ENCODE results near the gene CCDC148. TPM values are rescaled to one million over a fixed set of nuclear protein-coding genes. Genes with fewer than 3 reads are reported as not detected.
"Not testable (repeated sequence)": the region's sequence is repeated elsewhere in the genome, so short reads cannot be mapped to it uniquely, and the experiment has no call there.

CCDC148 gene
- total RNA-seq, 1 donor from 2014 or later, result not detected

DNA sequence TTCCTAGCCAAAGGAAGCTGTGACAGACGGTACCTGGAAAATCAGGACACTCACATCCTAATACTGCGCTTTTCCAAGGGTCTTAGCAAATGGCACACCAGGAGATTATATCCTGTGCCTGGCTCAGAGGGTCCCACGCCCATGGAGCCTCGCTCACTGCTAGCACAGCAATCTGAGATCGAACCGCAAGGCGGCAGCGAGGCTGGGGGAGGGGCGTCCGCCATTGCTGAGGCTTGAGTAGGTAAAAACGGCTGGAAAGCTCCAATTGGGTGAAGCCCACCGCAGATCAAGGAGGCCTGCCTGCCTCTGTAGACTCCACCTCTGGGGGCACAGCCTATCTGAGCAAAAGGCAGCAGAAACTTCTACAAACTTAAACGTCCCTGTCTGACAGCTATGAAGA, 22.8 kb downstream of the CCDC148 start:
- H3K9me3 Mint-ChIP-seq; intact Hi-C loops (cut with micrococcal nuclease); H3K36me3 Mint-ChIP-seq (ENCODE audit: low read depth); DNase-seq; H3K27ac Mint-ChIP-seq; H3K4me1 Mint-ChIP-seq; H3K4me3 Mint-ChIP-seq; H3K27me3 Mint-ChIP-seq: not testable (repeated sequence)

DNA sequence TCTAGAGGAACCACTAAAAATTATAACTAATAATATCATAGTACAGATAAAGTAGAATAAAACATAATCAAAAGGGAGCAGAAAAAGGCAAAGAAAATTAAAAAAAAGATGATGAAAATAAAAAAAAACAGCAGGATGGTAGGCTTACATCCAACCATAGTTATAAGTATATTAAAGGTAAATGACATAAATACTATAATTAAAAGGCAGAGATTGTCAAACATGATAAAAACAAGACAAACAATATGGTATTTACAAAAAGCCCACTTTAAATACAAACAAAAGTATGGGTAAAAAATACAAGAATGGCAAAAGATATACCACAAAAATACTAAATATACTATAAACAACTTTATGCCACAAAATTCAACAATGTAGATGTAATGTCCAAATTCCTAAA, 24.4 kb downstream of the CCDC148 start:
- intact Hi-C loops (cut with micrococcal nuclease), result no loop called here
- no peak for DNase-seq
- Mint-ChIP-seq H3K27me3 (no peaks in the 10 kb centered on the region), H3K27ac (no peak overlapping the region), H3K36me3 (ENCODE audit: low read depth) (no peaks in the 10 kb centered on the region), H3K4me3 (no peak overlapping the region), H3K9me3 (peaks cover 4% of the 10 kb centered on the region), H3K4me1 (no peaks in the 10 kb centered on the region)

GRCh38 chr2:158414538-158414937, 42.0 kb downstream of the CCDC148 start:
- intact Hi-C loops (cut with micrococcal nuclease), result no loop called here
- no peak overlapping the region for H3K27ac Mint-ChIP-seq
- H3K36me3 Mint-ChIP-seq (ENCODE audit: low read depth), result no peaks in the 10 kb centered on the region
- no peak for DNase-seq
- peaks cover 14% of the 10 kb centered on the region for H3K9me3 Mint-ChIP-seq
- H3K4me1 Mint-ChIP-seq, result no peaks in the 10 kb centered on the region
- H3K4me3 Mint-ChIP-seq, result no peak overlapping the region
- peaks cover 5% of the 10 kb centered on the region for H3K27me3 Mint-ChIP-seq

- Mint-ChIP-seq H3K9me3 (peaks cover 14% of the 10 kb centered on the region), H3K4me1 (no peaks in the 10 kb centered on the region), H3K27ac (no peak overlapping the region), H3K36me3 (ENCODE audit: low read depth) (no peaks in the 10 kb centered on the region), H3K4me3 (no peak overlapping the region), H3K27me3 (peaks cover 5% of the 10 kb centered on the region)
- no peak for DNase-seq
- intact Hi-C loops (cut with micrococcal nuclease), result no loop called here
These were observed 43.0 kb downstream of the CCDC148 start for GRCh38 chr2:158413581-158413980.

GRCh38 chr2:158412206-158412605, 44.3 kb downstream of the CCDC148 start:
- intact Hi-C loops (cut with micrococcal nuclease), result no loop called here
- no peaks in the 10 kb centered on the region for H3K36me3 Mint-ChIP-seq (ENCODE audit: low read depth)
- H3K4me1 Mint-ChIP-seq, result no peaks in the 10 kb centered on the region
- no peaks in the 10 kb centered on the region for H3K27me3 Mint-ChIP-seq
- DNase-seq, result no peak
- peaks cover 14% of the 10 kb centered on the region for H3K9me3 Mint-ChIP-seq
- H3K27ac Mint-ChIP-seq, result no peak overlapping the region
- H3K4me3 Mint-ChIP-seq, result no peak overlapping the region

GRCh38 chr2:158411748-158412147, 44.8 kb downstream of the CCDC148 start:
- Mint-ChIP-seq H3K4me3 (no peak overlapping the region), H3K36me3 (ENCODE audit: low read depth) (no peaks in the 10 kb centered on the region), H3K27me3 (no peaks in the 10 kb centered on the region), H3K27ac (no peak overlapping the region), H3K4me1 (no peaks in the 10 kb centered on the region), H3K9me3 (peaks cover 14% of the 10 kb centered on the region)
- intact Hi-C loops (cut with micrococcal nuclease), result no loop called here
- DNase-seq, result no peak

GRCh38 chr2:158410132-158410531, 46.4 kb downstream of the CCDC148 start:
- Mint-ChIP-seq H3K4me1 (no peaks in the 10 kb centered on the region), H3K27me3 (peaks cover 1% of the 10 kb centered on the region), H3K27ac (no peak overlapping the region), H3K4me3 (no peak overlapping the region), H3K36me3 (ENCODE audit: low read depth) (no peaks in the 10 kb centered on the region), H3K9me3 (peaks cover 9% of the 10 kb centered on the region)
- intact Hi-C loops (cut with micrococcal nuclease), result no loop called here
- no peak for DNase-seq

GRCh38 chr2:158407031-158407430, 49.5 kb downstream of the CCDC148 start:
- Mint-ChIP-seq H3K36me3 (ENCODE audit: low read depth) (no peaks in the 10 kb centered on the region), H3K27me3 (peaks cover 4% of the 10 kb centered on the region), H3K4me1 (no peaks in the 10 kb centered on the region), H3K9me3 (peaks cover 9% of the 10 kb centered on the region), H3K27ac (no peak overlapping the region), H3K4me3 (no peak overlapping the region)
- no peak for DNase-seq
- intact Hi-C loops (cut with micrococcal nuclease), result no loop called here

- no peaks in the 10 kb centered on the region for H3K36me3 Mint-ChIP-seq (ENCODE audit: low read depth)
- no peak for DNase-seq
- no peaks in the 10 kb centered on the region for H3K9me3 Mint-ChIP-seq
- peaks cover 4% of the 10 kb centered on the region for H3K27me3 Mint-ChIP-seq
- H3K27ac Mint-ChIP-seq, result no peak overlapping the region
- no peaks in the 10 kb centered on the region for H3K4me1 Mint-ChIP-seq
- no peak overlapping the region for H3K4me3 Mint-ChIP-seq
- intact Hi-C loops (cut with micrococcal nuclease), result no loop called here
These were observed 51.2 kb downstream of the CCDC148 start for GRCh38 chr2:158405341-158405740.

GRCh38 chr2:158403237-158403636, 53.3 kb downstream of the CCDC148 start:
- peaks cover 7% of the 10 kb centered on the region for H3K9me3 Mint-ChIP-seq
- no peaks in the 10 kb centered on the region for H3K4me1 Mint-ChIP-seq
- no peaks in the 10 kb centered on the region for H3K36me3 Mint-ChIP-seq (ENCODE audit: low read depth)
- no peak overlapping the region for H3K4me3 Mint-ChIP-seq
- no peak overlapping the region for H3K27ac Mint-ChIP-seq
- DNase-seq, result no peak
- intact Hi-C loops (cut with micrococcal nuclease), result no loop called here
- H3K27me3 Mint-ChIP-seq, result peaks cover 8% of the 10 kb centered on the region

DNA sequence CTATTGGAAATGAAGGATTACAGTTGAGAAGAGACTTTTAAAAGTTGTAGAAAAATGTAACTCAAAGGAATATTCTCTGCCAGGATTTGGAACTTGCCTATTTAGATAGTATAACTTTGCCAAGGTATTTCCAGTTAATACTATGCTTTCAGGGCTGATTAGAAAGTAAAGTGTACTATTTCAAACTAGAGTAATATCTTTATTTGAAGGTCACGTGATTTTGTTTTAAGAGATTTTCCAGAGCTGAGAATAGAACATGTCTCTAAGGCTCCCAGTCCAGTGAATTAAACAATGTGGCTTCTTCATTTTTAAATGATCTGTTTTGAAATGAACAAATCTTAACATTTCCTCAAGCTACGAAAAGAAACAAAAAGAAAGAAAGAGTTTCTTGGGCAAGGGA, 53.9 kb downstream of the CCDC148 start:
- no peak for DNase-seq
- H3K27me3 Mint-ChIP-seq, result peaks cover 11% of the 10 kb centered on the region
- H3K4me3 Mint-ChIP-seq, result no peak overlapping the region
- H3K27ac Mint-ChIP-seq, result no peak overlapping the region
- H3K9me3 Mint-ChIP-seq, result peaks cover 7% of the 10 kb centered on the region
- intact Hi-C loops (cut with micrococcal nuclease), result no loop called here
- H3K36me3 Mint-ChIP-seq (ENCODE audit: low read depth), result no peaks in the 10 kb centered on the region
- no peaks in the 10 kb centered on the region for H3K4me1 Mint-ChIP-seq

- no peak overlapping the region for H3K27ac Mint-ChIP-seq
- intact Hi-C loops (cut with micrococcal nuclease), result no loop called here
- no peak for DNase-seq
These were observed 61.4 kb downstream of the CCDC148 start for GRCh38 chr2:158395166-158395565.

DNA sequence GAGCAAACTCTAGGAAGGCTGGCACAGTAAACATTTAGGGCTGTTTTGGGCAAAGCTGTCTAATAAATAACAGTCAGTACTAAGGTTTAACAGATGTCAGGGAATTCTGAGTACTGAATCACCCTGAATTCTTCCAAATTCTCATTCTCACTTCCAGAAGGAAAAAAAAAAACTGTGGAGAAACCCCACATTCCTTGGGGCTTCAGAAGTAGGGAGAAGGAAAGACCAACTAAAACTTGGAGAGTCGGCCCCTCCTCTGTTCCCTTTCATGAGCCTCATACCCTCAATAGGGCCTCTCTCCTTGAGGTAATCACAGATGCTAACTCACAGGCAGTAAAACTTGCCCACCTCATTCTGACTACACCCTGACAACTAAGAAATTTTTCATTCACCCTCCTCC, 62.1 kb downstream of the CCDC148 start:
- Mint-ChIP-seq H3K4me1 (peaks cover 5% of the 10 kb centered on the region), H3K27ac (no peak overlapping the region), H3K4me3 (no peak overlapping the region), H3K36me3 (ENCODE audit: low read depth) (no peaks in the 10 kb centered on the region), H3K9me3 (peaks cover 1% of the 10 kb centered on the region), H3K27me3 (peaks cover 8% of the 10 kb centered on the region)
- intact Hi-C loops (cut with micrococcal nuclease), result no loop called here
- no peak for DNase-seq

More at GRCh38 chr2:158395166-158395565, 61.4 kb downstream of the CCDC148 start:
- peaks cover 7% of the 10 kb centered on the region for H3K9me3 Mint-ChIP-seq
- H3K4me3 Mint-ChIP-seq, result no peak overlapping the region
- H3K36me3 Mint-ChIP-seq (ENCODE audit: low read depth), result no peaks in the 10 kb centered on the region
- peaks cover 11% of the 10 kb centered on the region for H3K27me3 Mint-ChIP-seq
- peaks cover 5% of the 10 kb centered on the region for H3K4me1 Mint-ChIP-seq

- peaks cover 5% of the 10 kb centered on the region for H3K4me1 Mint-ChIP-seq
- DNase-seq, result no peak
- no peak overlapping the region for H3K4me3 Mint-ChIP-seq
- peaks cover 8% of the 10 kb centered on the region for H3K27me3 Mint-ChIP-seq
- intact Hi-C loops (cut with micrococcal nuclease), result loop anchor here (2.0 kb wide), 1 partner anchor 63 kb away; the partner anchor contains the start of genes CCDC148 and PKP4
- H3K36me3 Mint-ChIP-seq (ENCODE audit: low read depth), result no peaks in the 10 kb centered on the region
- H3K27ac Mint-ChIP-seq, result no peak overlapping the region
- H3K9me3 Mint-ChIP-seq, result no peaks in the 10 kb centered on the region
These were observed 62.7 kb downstream of the CCDC148 start for GRCh38 chr2:158393886-158394285.

DNA sequence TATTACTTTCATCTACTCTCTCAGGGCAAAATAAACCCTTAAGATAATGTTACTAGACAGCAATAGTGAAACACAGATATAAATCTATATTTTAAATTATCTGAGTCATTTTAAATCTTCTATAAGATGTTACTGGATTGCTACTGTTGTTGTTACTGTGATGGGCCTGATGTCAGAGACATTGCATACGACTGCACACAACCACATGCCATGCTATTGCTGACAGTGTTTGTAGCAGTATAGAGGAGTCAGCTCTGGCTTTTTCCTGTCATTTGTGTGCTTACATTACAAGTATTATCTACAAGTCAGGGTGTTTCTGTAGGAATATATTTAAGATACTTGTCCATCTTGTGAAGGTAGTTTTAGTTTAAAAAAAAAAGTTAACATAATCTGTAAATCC, 63.9 kb downstream of the CCDC148 start:
- no peak overlapping the region for H3K4me3 Mint-ChIP-seq
- H3K9me3 Mint-ChIP-seq, result no peaks in the 10 kb centered on the region
- H3K36me3 Mint-ChIP-seq (ENCODE audit: low read depth), result no peaks in the 10 kb centered on the region
- H3K27me3 Mint-ChIP-seq, result peaks cover 5% of the 10 kb centered on the region
- no peak for DNase-seq
- intact Hi-C loops (cut with micrococcal nuclease), result loop anchor here (2.0 kb wide), 1 partner anchor 64 kb away; the partner anchor contains the start of genes CCDC148 and PKP4
- peaks cover 5% of the 10 kb centered on the region for H3K4me1 Mint-ChIP-seq
- no peak overlapping the region for H3K27ac Mint-ChIP-seq

Data from activated CD4-positive, alpha-beta T cell treated with anti-CD3 and anti-CD28 coated beads, Interleukin-2, amount 10 ng/mL, durations not matched to agents 24 days and 14 days (primary cell).